H1 (cell line): ENCODE results near the gene ZNF593. TPM values are rescaled to one million over a fixed set of nuclear protein-coding genes. Genes with fewer than 3 reads are reported as not detected.
A peak's percentile ranks its signal among the peaks of the same experiment; 100 is the strongest.

Experiments used
- CTCF ChIA-PET: fragments of 300-600 bp; sonication (Branson Sonifier 250); formaldehyde crosslinking; loops from one replicate; lab custom pipeline; 2021; ENCODE audit not compliant: partially characterized antibody; lab: Charles Lee
- POLR2A ChIA-PET: fragments of 300-600 bp; sonication (Branson Sonifier 250); formaldehyde crosslinking; loops from one replicate; lab custom pipeline; 2021; ENCODE audit warnings: inconsistent platforms; ENCODE audit not compliant: partially characterized antibody; lab: Charles Lee
- DNase-seq, 2 experiments: peaks; one replicate each; pipeline versions ENCODE4 v3.0.0 to v3.0.0-alpha.2; 2010 to 2022; ENCODE audit warnings: low spot score in 2 of 2, low read depth in 1 of 2, mixed read lengths in 1 of 2
- FAIRE-seq: peaks from 2 replicates; lab custom pipeline; 2011; peaks lifted over from hg19 to GRCh38; lab: Jason Lieb, UNC
- H2AFZ ChIP-seq: 2 replicates; pipeline ENCODE4 v1.8.1; 2012; ENCODE audit warnings: low read length, inconsistent platforms
- H2AK5ac ChIP-seq: 2 replicates; pipeline ENCODE4 v1.6.1; 2013; ENCODE audit warnings: low read depth, low read length
- H2BK120ac ChIP-seq: replicated peaks from 2 replicates; pipeline ENCODE3; 2013; ENCODE audit warnings: low read depth, low read length, inconsistent platforms
- H2BK12ac ChIP-seq: 2 replicates; pipeline ENCODE4 v1.6.1; 2013; ENCODE audit warnings: low read depth, low read length
- H2BK15ac ChIP-seq: 2 replicates; pipeline ENCODE4 v1.6.1; 2013; ENCODE audit warnings: low read length
- H2BK20ac ChIP-seq: 2 replicates; pipeline ENCODE4 v1.6.1; 2013; ENCODE audit warnings: low read length
- H2BK5ac ChIP-seq: 2 replicates; pipeline ENCODE4 v1.6.1; 2013; ENCODE audit warnings: low read depth, low read length
- H3K14ac ChIP-seq: 2 replicates; pipeline ENCODE4 v1.6.1; 2013; ENCODE audit warnings: inconsistent platforms; ENCODE audit not compliant: insufficient read length
- H3K18ac ChIP-seq: 2 replicates; pipeline ENCODE4 v1.6.1; 2013; ENCODE audit warnings: low read length; ENCODE audit errors: extremely low read depth
- H3K23ac ChIP-seq: 2 replicates; pipeline ENCODE4 v1.6.1; 2013; ENCODE audit warnings: inconsistent platforms; ENCODE audit not compliant: insufficient read length
- H3K23me2 ChIP-seq: 2 replicates; pipeline ENCODE4 v1.6.1; 2013; ENCODE audit warnings: low read depth, low read length
- H3K27ac ChIP-seq: 2 replicates; pipeline ENCODE4 v1.6.1; 2011; ENCODE audit warnings: low read depth, low read length, inconsistent platforms
- H3K27me3 ChIP-seq, 4 experiments: replicated peaks in 1 of 4; 1 replicate in 1 of 4; 2 replicates in 3 of 4; pipeline versions ENCODE4 v1.6.1 to v1.8.1; 2011 to 2013; ENCODE audit warnings: low read length in 3 of 4, mild to moderate bottlenecking in 3 of 4, inconsistent platforms in 2 of 4, mixed read lengths in 2 of 4, moderate library complexity in 1 of 4; ENCODE audit not compliant: control insufficient read depth in 3 of 4, insufficient read depth in 3 of 4; ENCODE audit errors: extremely low read depth in 1 of 4
- H3K36me3 ChIP-seq, 4 experiments: 2 replicates each; pipeline versions ENCODE4 v1.6.1 to v1.8.1; 2011 to 2013; ENCODE audit warnings: mild to moderate bottlenecking in 4 of 4, low read length in 3 of 4, moderate library complexity in 2 of 4, control low read depth in 1 of 4, inconsistent platforms in 1 of 4; ENCODE audit not compliant: insufficient read depth in 4 of 4, control insufficient read depth in 2 of 4
- H3K4ac ChIP-seq: replicated peaks from 2 replicates; pipeline ENCODE3; 2013; ENCODE audit warnings: low read length, low read depth, mixed read lengths, inconsistent platforms; ENCODE audit not compliant: insufficient read length
- H3K4me1 ChIP-seq, 4 experiments: replicated peaks in 1 of 4; 1 replicate in 1 of 4; 2 replicates in 3 of 4; pipeline versions ENCODE4 v1.6.1 to v1.8.1; 2011 to 2013; ENCODE audit warnings: low read length in 3 of 4, inconsistent platforms in 2 of 4, mixed read lengths in 1 of 4; ENCODE audit not compliant: insufficient read depth in 4 of 4, control insufficient read depth in 3 of 4
- H3K4me2 ChIP-seq, 2 experiments: 2 replicates each; pipeline versions ENCODE4 v1.6.1 to v1.8.1; 2011 to 2013; ENCODE audit warnings: low read depth in 2 of 2, low read length in 2 of 2, control low read depth in 1 of 2, inconsistent platforms in 1 of 2, mild to moderate bottlenecking in 1 of 2; ENCODE audit not compliant: insufficient read depth in 1 of 2
- H3K4me3 ChIP-seq, 4 experiments: fragments of 200-600, 300-600 bp in 1 of 4; sonication (generic), shearing (Covaris generic), sonication (Bioruptor Twin) in 1 of 4; 2 replicates each; pipeline versions ENCODE4 v1.5.1 to v1.8.1; 2011 to 2016; ENCODE audit warnings: low read length in 4 of 4, low read depth in 3 of 4, control low read depth in 2 of 4, inconsistent platforms in 2 of 4, mild to moderate bottlenecking in 2 of 4, mixed read lengths in 1 of 4, moderate library complexity in 1 of 4; ENCODE audit not compliant: insufficient read depth in 2 of 4; ENCODE audit errors: extremely low read depth in 1 of 4
- H3K56ac ChIP-seq: replicated peaks from 2 replicates; pipeline ENCODE3; 2013; ENCODE audit warnings: low read depth, mild to moderate bottlenecking, mixed read lengths, low read length, inconsistent platforms; ENCODE audit not compliant: insufficient read length
- H3K79me1 ChIP-seq: 2 replicates; pipeline ENCODE4 v1.6.1; 2013; ENCODE audit warnings: low read depth, low read length, control low read depth
- H3K79me2 ChIP-seq, 2 experiments: 2 replicates each; pipeline versions ENCODE4 v1.6.1 to v1.8.1; 2012 to 2013; ENCODE audit warnings: low read length in 2 of 2, mild to moderate bottlenecking in 2 of 2, inconsistent platforms in 1 of 2; ENCODE audit not compliant: insufficient read depth in 2 of 2, control insufficient read depth in 1 of 2
- H3K9ac ChIP-seq, 4 experiments: replicated peaks in 1 of 4; 1 replicate in 1 of 4; 2 replicates in 3 of 4; pipeline versions ENCODE4 v1.6.1 to v1.8.1; 2011 to 2013; ENCODE audit warnings: low read depth in 3 of 4, low read length in 3 of 4, control low read depth in 2 of 4, mild to moderate bottlenecking in 2 of 4, moderate library complexity in 2 of 4, inconsistent platforms in 1 of 4; ENCODE audit errors: extremely low read depth in 1 of 4
- H3K9me3 ChIP-seq, 2 experiments: 2 replicates each; pipeline versions ENCODE4 v1.6.1 to v1.8.1; 2012 to 2013; ENCODE audit warnings: mild to moderate bottlenecking in 2 of 2, moderate library complexity in 2 of 2, control low read depth in 1 of 2, inconsistent platforms in 1 of 2, low read depth in 1 of 2, low read length in 1 of 2, mixed read lengths in 1 of 2; ENCODE audit not compliant: insufficient read depth in 2 of 2
- H4K20me1 ChIP-seq, 2 experiments: replicated peaks in 1 of 2; 2 replicates each; pipeline versions ENCODE3 to v1.8.1; 2011 to 2013; ENCODE audit warnings: inconsistent platforms in 2 of 2, low read length in 2 of 2, mild to moderate bottlenecking in 1 of 2; ENCODE audit not compliant: insufficient read depth in 2 of 2, control insufficient read depth in 1 of 2
- H4K5ac ChIP-seq: 2 replicates; pipeline ENCODE4 v1.6.1; 2013; ENCODE audit warnings: low read length, low read depth, mixed read lengths, inconsistent platforms; ENCODE audit not compliant: insufficient read length
- H4K8ac ChIP-seq: 2 replicates; pipeline ENCODE4 v1.8.0; 2013; ENCODE audit warnings: mild to moderate bottlenecking, moderate library complexity, low read length, inconsistent platforms; ENCODE audit not compliant: insufficient read depth; ENCODE audit errors: extremely low read depth
- H4K91ac ChIP-seq: replicated peaks from 2 replicates; pipeline ENCODE3; 2013; ENCODE audit warnings: low read length, mixed read lengths, inconsistent platforms; ENCODE audit not compliant: insufficient read length
- SIRT6 ChIP-seq: IDR thresholded peaks from one replicate; pipeline ENCODE4 v1.7.1; 2012; ENCODE audit warnings: low read length, inconsistent platforms
- WGBS, 2 experiments: shearing (Covaris generic) in 1 of 2; methylation state at CpG; one replicate each; pipeline versions ENCODE4 v1.1.6 to v1.1.7; 2013 to 2015; ENCODE audit warnings: low lambda C conversion rate in 2 of 2, mixed read lengths in 2 of 2, inconsistent platforms in 1 of 2, low coverage in 1 of 2, missing lambda C conversion rate in 1 of 2; ENCODE audit not compliant: insufficient replicate concordance in 2 of 2, insufficient coverage in 1 of 2, insufficient read length in 1 of 2; ENCODE audit errors: extremely low coverage in 1 of 2, missing lambda C conversion rate in 1 of 2; 5-methylcytosine and 5-hydroxymethylcytosine counted together
- polyA plus RNA-seq, 7 experiments: library from polyadenylated mRNA; depleted of rRNA in 3 of 7; stranded (reverse) in 5 of 7; unstranded in 2 of 7; fragments of >200 nt in 5 of 7; fragments of 200-250 nt in 2 of 7; gene quantifications; 1 replicate in 5 of 7; 2 replicates in 1 of 7; 4 replicates in 1 of 7; pipeline versions ENCODE4 v1.2.1 to v1.2.3, GENCODE V29; 2011 to 2013; ENCODE audit warnings: missing spikeins in 2 of 7, mixed read lengths in 2 of 7
- total RNA-seq: library from RNA; stranded (reverse); fragmentation: NEBNext Ultra II Directional; extraction: Animal tissue kit (Norgen Biotek cat#: 25700); gene quantifications from 2 replicates; pipeline ENCODE4 v1.2.1, GENCODE V29; 2021

ZNF593 gene
- total and polyA plus RNA-seq, 2 of the 8 experiments (the other 6 are each of a cell fraction or from before 2014, with no cell fraction given): 38.2 to 68.0 TPM

DNA sequence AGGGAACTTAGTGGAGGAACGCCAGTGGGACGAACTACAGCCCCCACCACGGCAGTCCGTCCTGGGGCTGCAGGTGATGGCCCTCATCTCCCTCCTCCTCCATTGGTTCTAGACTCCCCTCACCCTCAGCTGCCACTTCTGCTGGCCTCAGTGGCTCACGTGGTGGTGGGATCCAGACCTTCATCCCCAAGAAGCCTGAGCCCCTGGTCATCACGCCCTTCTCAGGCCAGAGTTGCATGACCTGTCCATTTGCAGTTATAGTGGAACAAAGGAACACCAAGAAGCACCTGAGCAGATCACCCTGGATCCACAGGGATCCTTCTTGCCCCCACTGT is 23.8 kb upstream of the ZNF593 start:
- no peak overlapping the region for H3K4me3 ChIP-seq
- CTCF ChIA-PET: interaction anchor here (0.6 to 11.2 kb wide), 28 partner anchors 9 to 192 kb away, joined by 3 to 154 read pairs (median 7); partner anchors contain the start of genes C1orf232, CATSPER4, CEP85 and CNKSR1
- H3K36me3 ChIP-seq: no peaks in the 10 kb centered on the region
- POLR2A ChIA-PET: interaction anchor here (1.1 to 1.6 kb wide), 3 partner anchors 34 to 110 kb away, joined by 3 to 9 read pairs (median 5); partner anchors contain the start of gene PDIK1L
- no peak overlapping the region for H3K23ac ChIP-seq
- no peak overlapping the region for H3K14ac ChIP-seq
- no peaks in the 10 kb centered on the region for H4K20me1 ChIP-seq
- H3K79me1 ChIP-seq: no peaks in the 10 kb centered on the region
- TF ChIP-seq SIRT6: no peak
- no peak overlapping the region for H2BK5ac ChIP-seq
- no peak overlapping the region for H3K18ac ChIP-seq
- peak overlapping the region; percentile 15; the same call in 1 of the 2 replicates for H4K8ac ChIP-seq
- H3K4me2 ChIP-seq: no peak overlapping the region
- H2BK12ac ChIP-seq: no peak overlapping the region
- no peak overlapping the region for H3K4ac ChIP-seq
- no peak overlapping the region for H2BK15ac ChIP-seq
- no peak overlapping the region for H4K5ac ChIP-seq
- peaks cover 0 to 15% (median 6%) of the 10 kb centered on the region in 4 experiments; a peak in 4 of 7 replicates for H3K27me3 ChIP-seq
- H3K79me2 ChIP-seq: no peaks in the 10 kb centered on the region
- H2AK5ac ChIP-seq: no peak overlapping the region
- no peaks in the 10 kb centered on the region for H3K9me3 ChIP-seq
- no peak overlapping the region for H2BK20ac ChIP-seq
- no peak overlapping the region for H2BK120ac ChIP-seq
- H3K9ac ChIP-seq: no peak overlapping the region
- no peak overlapping the region for H4K91ac ChIP-seq
- no peak overlapping the region for H3K27ac ChIP-seq
- WGBS, 2 experiments: 64% methylated on average over 6 of the region's 6 CpGs; no CpG with 5 or more reads in 1 of the 2 experiments
- DNase-seq (no peak), FAIRE-seq (no peak)
- no peaks in the 10 kb centered on the region for H3K4me1 ChIP-seq
- no peak overlapping the region for H2AFZ ChIP-seq
- no peak overlapping the region for H3K56ac ChIP-seq
- no peaks in the 10 kb centered on the region for H3K23me2 ChIP-seq
